ENCODE measurements around the gene CLCN3. TPM values are rescaled to one million over a fixed set of nuclear protein-coding genes. Genes with fewer than 3 reads are reported as not detected.

CLCN3 gene
- total and polyA plus RNA-seq, 9 of the 15 experiments (the other 6 are each of a cell fraction or from before 2014, with no cell fraction given): 12.7 to 60.6 (median 38.5) TPM

- TF ChIP-seq MECOM (CRISPR knock-in tag; IDR thresholded peaks at IDR 0.05) (no peak), ZHX1 (conservative IDR thresholded peaks at IDR 0.05; ENCODE audit: low read length) (no peak), HMBOX1 (IDR thresholded peaks at IDR 0.05) (peak; percentile 55; the same call in 1 of the 2 replicates), SMAD4 (CRISPR knock-in tag; conservative IDR thresholded peaks at IDR 0.05) (0 out of 2 replicates have a peak, but pooled peaks have one; percentile 28)
Observed at GRCh38 chr4:169615467-169616106, 4.8 kb upstream of the CLCN3 start (continued).

GRCh38 chr4:169616846-169617245 is 3.5 kb upstream of the CLCN3 start:
- POLR2A ChIA-PET: interaction anchor here (0.6 to 2.5 kb wide), 3 partner anchors 10 to 128 kb away, joined by 3 to 8 read pairs (median 7); no protein-coding TSS in a partner anchor
- no peaks in the 10 kb centered on the region for H4K20me1 ChIP-seq (replicated peaks; ENCODE audit: control insufficient read depth, insufficient read depth, low read length)
- H3K36me3 ChIP-seq (ENCODE audit: control insufficient read depth, insufficient read depth, low read length): no peaks in the 10 kb centered on the region
- H3K9me3 ChIP-seq (replicated peaks; ENCODE audit: control insufficient read depth, insufficient read depth, low read depth, low read length): no peaks in the 10 kb centered on the region
- no peaks in the 10 kb centered on the region for H3K9me1 ChIP-seq (ENCODE audit: control insufficient read depth, insufficient read depth, low read length)
- no peak for ATAC-seq
- peaks cover 38% of the 10 kb centered on the region for H3K79me2 ChIP-seq (ENCODE audit: control insufficient read depth, insufficient read depth, low read length)
- DNase-seq (ENCODE audit: extremely low read depth in 1 of 4, low spot score in 3 of 4): no peak
- in situ Hi-C loops (cut with MboI): loop anchor here (10.0 to 25.0 kb wide), 2 partner anchors 138 to 420 kb away; partner anchors contain the start of genes HPF1 and MFAP3L
- peak overlapping the region in 1 of 2 experiments; percentile 27; a peak in 1 of 4 replicates for H3K9ac ChIP-seq (ENCODE audit: insufficient read depth in 1 of 2, low read depth in 2 of 2, low read length in 2 of 2)
- H3K4me3 ChIP-seq: no peak overlapping the region
- H3K4me1 ChIP-seq (replicated peaks in 1 of 2; ENCODE audit: control insufficient read depth in 2 of 2, insufficient read depth in 2 of 2, low read length in 2 of 2): peaks cover 4 to 30% of the 10 kb centered on the region in 2 experiments; a peak in 4 of 5 replicates
- intact Hi-C loops (cut with micrococcal nuclease): no loop called here
- H2AFZ ChIP-seq (ENCODE audit: low read depth, low read length): peak overlapping the region; percentile 58
- H3K27ac ChIP-seq (ENCODE audit: extremely low read depth, low read depth, low read length): peak overlapping the region; percentile 32
- FAIRE-seq: no peak
- H3K4me2 ChIP-seq (ENCODE audit: insufficient read depth, low read length): no peak overlapping the region
- no peaks in the 10 kb centered on the region for H3K27me3 ChIP-seq (ENCODE audit: control insufficient read depth in 2 of 2, insufficient read depth in 2 of 2, low read length in 2 of 2)
- CTCF ChIA-PET (ENCODE audit: low intra/inter-chr PET ratio): no interaction called here
- no TSS peak for BruUV-seq (replicated peaks)
- TF ChIP-seq TAF7 (tag; IDR thresholded peaks at IDR 0.05) (no peak), TRIM24 (IDR thresholded peaks at IDR 0.05) (no peak), CBX8 (IDR thresholded peaks at IDR 0.05; ENCODE audit: borderline replicate concordance, extremely low read depth, low read depth, low read length, poor library complexity, severe bottlenecking) (no peak), SMAD3 (CRISPR knock-in tag; conservative IDR thresholded peaks at IDR 0.05) (no peak), TCF3 (CRISPR knock-in tag; IDR thresholded peaks at IDR 0.05) (no peak), ZNF512 (tag; IDR thresholded peaks at IDR 0.05) (no peak), THRA (IDR thresholded peaks at IDR 0.05) (no peak)

Measured in K562 (cell line).